Spinal cord (tissue), 10 donors: ENCODE data around the gene RIPK4. TPM values are rescaled to one million over a fixed set of nuclear protein-coding genes. Genes with fewer than 3 reads are reported as not detected.
"Not testable (repeated sequence)": the region's sequence is repeated elsewhere in the genome, so short reads cannot be mapped to it uniquely, and the experiment has no call there.

Experiments
- DNase-seq, 6 donors: peaks; one replicate each; pipeline versions ENCODE4 v3.0.0 to v3.0.0-alpha.2; 2013 to 2015; ENCODE audit warnings: low spot score in 6 of 6, low read depth in 4 of 6
- H3K27ac ChIP-seq: one replicate; pipeline ENCODE4 v1.5.1; 2013; ENCODE audit warnings: low read depth, low read length, control low read depth
- H3K27me3 ChIP-seq: one replicate; pipeline ENCODE4 v1.6.1; 2013; ENCODE audit warnings: low read length; ENCODE audit not compliant: control insufficient read depth, insufficient read depth
- H3K36me3 ChIP-seq: one replicate; pipeline ENCODE4 v1.6.1; 2013; ENCODE audit warnings: low read length; ENCODE audit not compliant: control insufficient read depth, insufficient read depth
- H3K4me1 ChIP-seq: one replicate; pipeline ENCODE4 v1.6.1; 2013; ENCODE audit warnings: low read length; ENCODE audit not compliant: control insufficient read depth, insufficient read depth
- H3K4me3 ChIP-seq: one replicate; pipeline ENCODE4 v1.5.1; 2013; ENCODE audit warnings: low read depth, low read length, control low read depth
- H3K9me3 ChIP-seq: one replicate; pipeline ENCODE4 v1.6.1; 2013; ENCODE audit warnings: low read length; ENCODE audit not compliant: control insufficient read depth, insufficient read depth
- WGBS: methylation state at CpG from one replicate; pipeline ENCODE4 v1.1.5; 2013; ENCODE audit warnings: missing lambda C conversion rate; ENCODE audit not compliant: insufficient coverage; 5-methylcytosine and 5-hydroxymethylcytosine counted together
- polyA plus RNA-seq, 2 donors: library from polyadenylated mRNA; unstranded; fragments of 120-200 nt; gene quantifications; one replicate each; pipeline ENCODE4 v1.2.1, GENCODE V29; 2013; ENCODE audit not compliant: insufficient read length in 2 of 2
- total RNA-seq, 2 donors: library from RNA; depleted of rRNA in 1 of 2; stranded (reverse); fragments of 120-200 nt in 1 of 2; fragments of >200 nt in 1 of 2; gene quantifications; one replicate each; pipeline versions ENCODE4 v1.2.3 to v1.2.4, GENCODE V29; 2013 to 2014
- donor health status: healthy.

The RIPK4 gene
- total and polyA plus RNA-seq, 4 donors: 0.10 to 0.11 (median 0.11) TPM; not detected in 1

GRCh38 chr21:41703857-41704501 is 62.9 kb downstream of the RIPK4 start:
- Histone ChIP-seq H3K27ac (no peak overlapping the region), H3K4me1 (no peaks in the 10 kb centered on the region), H3K36me3 (no peaks in the 10 kb centered on the region), H3K4me3 (no peak overlapping the region), H3K27me3 (no peaks in the 10 kb centered on the region), H3K9me3 (no peaks in the 10 kb centered on the region)
- WGBS: 79% methylated on average over 6 of the region's 18 CpGs
- DNase-seq: no peak

- Histone ChIP-seq H3K27ac (no peak overlapping the region), H3K36me3 (no peaks in the 10 kb centered on the region), H3K9me3 (no peaks in the 10 kb centered on the region), H3K4me3 (no peak overlapping the region), H3K27me3 (no peaks in the 10 kb centered on the region), H3K4me1 (no peaks in the 10 kb centered on the region)
- no peak for DNase-seq
- WGBS: 93% methylated on average over 3 of the region's 10 CpGs
Observed at GRCh38 chr21:41701749-41702148, 65.1 kb downstream of the RIPK4 start.

- H3K27me3 ChIP-seq: no peaks in the 10 kb centered on the region
- H3K9me3 ChIP-seq: no peaks in the 10 kb centered on the region
- H3K36me3 ChIP-seq: no peaks in the 10 kb centered on the region
- no peak for DNase-seq
- no peak overlapping the region for H3K4me3 ChIP-seq
- 88% methylated on average over 10 of the region's 10 CpGs for WGBS
- H3K4me1 ChIP-seq: no peaks in the 10 kb centered on the region
- H3K27ac ChIP-seq: no peak overlapping the region
Observed at GRCh38 chr21:41699311-41699710, 67.5 kb downstream of the RIPK4 start.

- DNase-seq: no peak
- H3K4me1 ChIP-seq: no peaks in the 10 kb centered on the region
- no peak overlapping the region for H3K27ac ChIP-seq
- H3K36me3 ChIP-seq: no peaks in the 10 kb centered on the region
- H3K4me3 ChIP-seq: no peak overlapping the region
- no peaks in the 10 kb centered on the region for H3K27me3 ChIP-seq
- H3K9me3 ChIP-seq: no peaks in the 10 kb centered on the region
- 92% methylated on average over 11 of the region's 11 CpGs for WGBS
Observed at GRCh38 chr21:41698071-41698470, 68.8 kb downstream of the RIPK4 start.

GRCh38 chr21:41695513-41695912 is 71.3 kb downstream of the RIPK4 start:
- 51% methylated on average over 2 of the region's 2 CpGs for WGBS
- DNase-seq: no peak
- H3K4me3 ChIP-seq: no peak overlapping the region
- no peaks in the 10 kb centered on the region for H3K27me3 ChIP-seq
- H3K9me3 ChIP-seq: no peaks in the 10 kb centered on the region
- H3K27ac ChIP-seq: no peak overlapping the region
- no peaks in the 10 kb centered on the region for H3K36me3 ChIP-seq
- H3K4me1 ChIP-seq: no peaks in the 10 kb centered on the region

GRCh38 chr21:41694042-41694441 is 72.8 kb downstream of the RIPK4 start:
- H3K36me3 ChIP-seq, H3K27me3 ChIP-seq, H3K4me3 ChIP-seq, H3K27ac ChIP-seq, H3K4me1 ChIP-seq, DNase-seq, H3K9me3 ChIP-seq: not testable (repeated sequence)
- 89% methylated on average over 4 of the region's 4 CpGs for WGBS

GRCh38 chr21:41692185-41692565 is 74.7 kb downstream of the RIPK4 start:
- no peak for DNase-seq
- H3K4me3 ChIP-seq: no peak overlapping the region
- no peaks in the 10 kb centered on the region for H3K4me1 ChIP-seq
- no peaks in the 10 kb centered on the region for H3K36me3 ChIP-seq
- 75% methylated on average over 10 of the region's 10 CpGs for WGBS
- no peaks in the 10 kb centered on the region for H3K27me3 ChIP-seq
- H3K9me3 ChIP-seq: no peaks in the 10 kb centered on the region
- H3K27ac ChIP-seq: no peak overlapping the region

GRCh38 chr21:41691205-41692184 is 75.4 kb downstream of the RIPK4 start:
- no peak overlapping the region for H3K27ac ChIP-seq
- no peaks in the 10 kb centered on the region for H3K4me1 ChIP-seq

More at GRCh38 chr21:41691205-41692184, 75.4 kb downstream of the RIPK4 start:
- H3K4me3 ChIP-seq: no peak overlapping the region
- WGBS: 75% methylated on average over 9 of the region's 12 CpGs
- no peak for DNase-seq
- H3K9me3 ChIP-seq: no peaks in the 10 kb centered on the region
- no peaks in the 10 kb centered on the region for H3K27me3 ChIP-seq
- H3K36me3 ChIP-seq: no peaks in the 10 kb centered on the region
